ENCODE measurements around the gene MAGEB17.
"Not testable (repeated sequence)": the region's sequence is repeated elsewhere in the genome, so short reads cannot be mapped to it uniquely, and the experiment has no call there.

The MAGEB17 gene

DNA sequence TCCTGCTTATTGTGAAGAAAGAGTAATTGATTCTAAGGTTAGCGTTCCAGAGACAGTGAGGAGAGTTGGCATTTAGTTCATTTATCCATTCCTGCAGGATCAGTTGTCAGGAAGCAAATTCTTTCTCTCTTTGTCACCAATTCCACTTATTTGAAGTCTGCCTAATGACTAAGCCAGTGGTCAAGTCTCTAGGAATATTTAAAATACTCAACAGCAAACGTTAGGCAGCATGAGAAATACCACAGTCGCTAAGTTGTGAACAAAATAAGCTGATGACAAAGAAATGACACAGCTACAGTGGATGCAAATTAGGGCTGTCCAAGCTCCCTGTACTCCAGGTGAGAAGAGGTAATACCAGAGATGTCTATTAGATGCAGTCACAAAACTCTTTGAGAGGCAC is 6.6 kb upstream of the MAGEB17 start:
- no peak for FAIRE-seq

DNA sequence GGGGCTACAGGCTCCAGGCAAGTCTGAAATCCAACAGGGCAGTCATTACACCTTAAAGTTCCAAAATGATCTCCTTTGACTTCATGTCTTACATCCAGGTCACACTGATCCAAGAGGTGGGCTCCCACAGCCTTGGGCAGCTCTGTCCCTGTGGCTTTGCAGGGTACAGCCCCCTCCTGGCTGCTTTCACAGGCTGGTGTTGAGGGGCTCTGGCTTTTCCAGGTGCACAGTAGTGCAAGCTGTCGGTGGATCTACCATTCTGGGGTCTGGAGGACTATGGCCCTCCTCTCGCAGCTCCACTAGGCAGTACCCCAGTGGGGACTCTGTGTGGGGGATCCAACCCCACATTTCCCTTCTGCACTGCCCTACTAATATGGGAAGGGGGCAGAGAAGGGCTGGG is 6.1 kb upstream of the MAGEB17 start:
- FAIRE-seq = not testable (repeated sequence)

DNA sequence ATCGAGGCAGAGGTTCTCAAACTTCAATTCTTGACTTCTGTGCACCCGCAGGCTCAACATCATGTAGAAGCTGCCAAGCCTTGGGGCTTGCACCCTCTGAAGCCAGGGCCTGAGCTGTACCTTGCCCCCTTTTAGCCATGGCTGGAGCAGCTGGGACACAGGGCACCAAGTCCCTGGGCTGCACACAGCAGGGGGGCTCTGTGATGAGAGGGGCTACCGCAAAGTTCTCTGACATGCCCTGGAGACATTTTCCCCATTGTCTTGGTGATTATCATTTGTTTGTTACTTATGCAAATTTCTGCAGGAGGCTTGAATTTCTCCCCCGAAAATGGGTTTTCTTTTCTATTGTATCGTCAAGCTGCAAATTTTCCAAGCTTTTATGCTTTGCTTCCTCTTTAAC is 4.9 kb upstream of the MAGEB17 start:
- no peak for FAIRE-seq

DNA sequence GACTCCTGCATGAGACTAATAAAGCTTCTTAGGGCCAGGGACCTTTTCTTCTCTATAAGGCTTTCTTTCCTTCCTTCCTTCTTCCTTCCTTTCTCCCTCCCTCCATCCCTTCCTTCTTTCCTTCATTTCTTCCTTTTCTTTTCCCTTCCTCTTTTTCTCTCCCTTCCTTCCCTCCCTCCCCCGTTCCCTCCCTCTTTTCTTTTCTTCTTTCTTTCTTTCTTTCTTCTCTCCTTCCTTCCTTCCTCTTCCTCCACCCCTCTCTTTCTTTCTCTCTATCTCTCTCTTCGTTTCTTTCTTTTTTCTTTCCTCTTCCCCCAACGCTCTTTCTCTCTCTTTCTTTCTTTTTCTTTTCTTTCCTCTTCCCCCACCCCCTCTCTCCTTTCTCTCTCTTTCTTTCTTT is 2.5 kb upstream of the MAGEB17 start:
- no peak for FAIRE-seq

DNA sequence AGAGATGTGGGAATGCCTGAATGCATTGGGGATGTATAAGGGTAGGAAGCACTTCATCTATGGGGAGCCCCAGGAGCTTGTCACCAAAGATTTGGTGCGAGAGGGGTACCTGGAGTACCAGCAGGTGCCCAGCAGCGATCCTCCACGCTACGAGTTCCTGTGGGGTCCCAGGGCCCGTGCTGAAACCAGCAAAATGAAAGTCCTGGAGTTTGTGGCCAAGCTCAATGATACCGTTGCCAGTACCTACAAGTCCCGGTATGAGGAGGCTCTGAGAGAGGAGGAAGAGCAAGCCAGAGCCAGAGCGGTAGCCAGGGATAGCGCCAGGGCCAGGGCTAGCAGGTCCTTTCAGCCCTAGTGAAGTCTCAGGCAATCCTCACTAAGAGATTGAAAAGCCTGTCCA is 3.8 kb downstream of the MAGEB17 start:
- FAIRE-seq = no peak

DNA sequence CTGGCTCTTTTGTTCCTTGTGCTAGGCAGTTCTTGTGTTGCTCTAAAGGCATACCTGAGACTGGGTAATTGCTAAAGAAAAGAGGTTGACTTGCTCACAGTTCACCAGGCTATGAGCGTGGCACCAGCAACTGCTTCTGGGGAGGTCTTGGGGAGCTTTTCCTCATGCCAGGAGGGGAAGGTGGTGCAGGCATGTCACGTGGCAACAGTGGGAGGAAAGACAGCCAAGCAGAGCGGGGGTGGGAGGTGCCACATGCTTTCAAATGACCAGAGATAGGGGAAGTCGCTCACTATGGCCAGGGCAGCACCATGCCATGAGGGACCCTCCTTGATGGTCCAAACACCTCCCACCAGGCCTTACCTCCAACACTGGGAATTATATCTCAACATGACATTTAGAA is 4.7 kb downstream of the MAGEB17 start:
- FAIRE-seq = no peak

DNA sequence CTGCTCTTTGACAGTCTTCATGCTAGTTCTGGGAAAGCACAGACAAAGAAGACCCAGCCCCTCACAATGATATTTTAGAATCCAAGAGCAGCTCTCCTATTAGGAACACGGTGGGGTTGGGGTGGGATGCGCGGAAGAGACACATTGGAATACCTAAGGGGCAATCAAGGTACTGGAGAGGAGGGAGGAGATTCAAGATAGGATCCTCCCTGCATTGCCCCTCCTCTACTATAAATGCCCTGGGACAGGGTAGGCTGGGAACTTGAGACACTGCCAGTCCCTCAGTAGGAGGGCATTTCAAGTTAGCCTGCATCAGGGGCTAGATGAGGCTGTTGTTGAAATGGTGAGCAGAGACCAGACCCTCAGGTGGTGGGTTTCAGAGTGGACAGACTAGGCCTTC is 5.1 kb downstream of the MAGEB17 start:
- no peak for FAIRE-seq

DNA sequence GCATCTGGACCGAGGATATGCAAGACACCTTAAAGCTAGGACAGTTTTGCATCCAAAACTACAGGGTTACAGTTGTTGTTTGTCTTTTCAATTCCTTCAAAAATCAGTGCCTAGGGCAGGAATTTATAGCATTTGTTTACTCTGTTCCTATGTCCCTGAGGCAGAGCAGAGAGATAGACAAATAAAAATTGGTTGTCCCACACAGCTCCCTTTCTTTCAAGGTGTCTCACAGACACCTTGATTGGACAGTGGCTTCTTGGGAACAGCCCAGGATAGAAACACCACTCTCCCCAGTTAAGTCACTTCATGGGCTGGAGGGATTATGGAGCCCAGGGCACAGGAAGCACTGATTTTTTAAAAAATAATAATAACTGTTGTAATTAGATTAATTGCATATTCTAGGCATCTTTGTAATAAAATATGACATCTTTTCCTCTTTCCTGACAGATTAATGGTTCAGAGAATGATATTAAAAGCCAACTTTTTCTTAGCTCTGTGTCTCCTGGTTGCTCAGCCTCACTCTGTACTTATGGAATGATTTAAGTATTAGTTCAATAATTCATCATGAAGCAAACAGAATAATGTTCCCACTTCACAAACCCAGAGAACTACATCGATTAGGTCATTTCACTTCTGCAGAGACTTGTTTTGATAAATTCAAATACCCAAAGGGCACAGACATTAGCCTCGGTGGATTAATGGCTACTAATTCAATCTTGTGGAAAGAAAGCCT is 8.2 kb downstream of the MAGEB17 start:
- no peak for FAIRE-seq

DNA sequence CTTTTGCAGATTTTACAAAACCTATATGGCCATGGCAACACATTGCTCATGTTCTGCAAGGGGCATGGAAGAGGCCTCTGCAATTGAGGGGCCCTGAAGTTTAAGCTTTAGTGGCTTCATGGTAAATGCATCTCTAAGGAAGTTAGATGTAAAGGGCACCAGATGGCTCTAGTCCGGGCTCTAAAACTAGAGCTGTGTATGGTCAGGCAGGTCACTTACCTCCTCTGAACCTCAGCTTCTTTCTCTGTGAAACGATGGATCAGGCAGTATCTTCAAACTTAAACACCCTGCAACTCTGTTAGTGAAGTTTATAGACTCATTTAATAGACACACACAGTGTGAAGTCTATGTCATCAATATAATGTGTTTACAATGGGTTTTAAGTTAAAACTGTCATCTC is 10.0 kb downstream of the MAGEB17 start:
- FAIRE-seq = no peak

DNA sequence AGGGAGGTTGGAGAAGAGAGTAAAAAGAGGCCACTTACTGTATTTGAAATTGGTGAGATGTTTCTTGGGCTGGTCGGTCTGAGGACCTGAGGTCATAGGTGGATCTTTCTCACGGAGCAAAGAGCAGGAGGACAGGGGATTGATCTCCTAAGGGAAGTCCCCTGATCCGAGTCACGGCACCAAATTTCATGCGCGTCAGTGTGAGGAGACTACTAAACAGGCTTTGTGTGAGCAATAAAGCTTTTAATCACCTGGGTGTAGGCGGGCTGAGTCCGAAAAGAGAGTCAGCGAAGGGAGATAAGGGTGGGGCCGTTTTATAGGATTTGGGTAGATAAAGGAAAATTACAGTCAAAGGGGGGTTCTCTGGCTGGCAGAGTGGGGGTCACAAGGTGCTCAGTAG is 16.6 kb downstream of the MAGEB17 start:
- not testable (repeated sequence) for FAIRE-seq

DNA sequence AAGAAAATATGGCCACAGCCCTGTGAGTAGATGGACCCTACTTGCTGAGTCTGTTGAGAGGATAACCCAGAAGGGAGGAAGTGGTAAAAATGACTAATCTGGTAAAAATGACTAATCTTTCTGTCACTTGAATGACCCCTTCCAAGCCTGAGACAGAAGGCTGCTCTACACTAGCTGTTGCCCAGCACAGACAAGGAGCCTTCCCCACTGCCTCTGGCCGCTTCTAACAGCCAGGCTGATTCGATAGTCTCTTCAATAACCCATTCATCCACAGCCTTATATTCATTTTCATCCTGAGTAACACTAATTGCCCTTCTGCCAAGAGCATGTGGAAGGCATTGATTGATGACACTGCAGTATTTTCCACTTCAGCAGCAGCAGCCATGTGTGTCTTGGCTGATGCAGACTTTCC is 18.4 kb downstream of the MAGEB17 start:
- no peak for FAIRE-seq

DNA sequence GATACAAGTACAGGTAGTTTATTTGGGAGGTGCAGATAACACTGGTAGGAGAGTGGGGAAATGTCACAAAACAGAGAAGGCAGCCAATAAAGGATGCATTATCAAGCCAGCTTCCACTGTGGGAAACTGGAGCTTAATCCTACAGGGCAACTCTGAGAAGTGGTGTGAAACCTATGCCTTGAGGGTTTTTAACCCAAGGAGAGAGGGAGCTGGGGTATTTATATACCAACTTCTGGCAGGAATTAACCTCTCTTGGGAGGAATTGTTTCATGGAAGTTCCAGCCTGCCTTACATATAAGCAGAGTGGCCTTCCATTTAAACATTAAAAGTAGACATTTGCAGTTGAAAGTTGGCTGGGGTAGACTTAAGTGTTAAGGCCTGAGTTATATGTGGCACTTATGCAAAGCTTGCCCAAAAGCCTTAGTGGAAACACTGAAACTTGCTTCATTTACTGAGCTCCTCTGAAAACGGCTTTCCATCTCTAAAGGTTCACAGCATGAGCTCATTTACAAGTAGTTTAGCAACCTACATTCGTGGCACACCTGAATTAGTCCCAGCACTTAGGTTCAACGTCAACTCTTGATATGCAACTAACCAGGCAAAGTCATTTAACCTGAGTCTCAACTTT is 19.2 kb downstream of the MAGEB17 start:
- no peak for FAIRE-seq

DNA sequence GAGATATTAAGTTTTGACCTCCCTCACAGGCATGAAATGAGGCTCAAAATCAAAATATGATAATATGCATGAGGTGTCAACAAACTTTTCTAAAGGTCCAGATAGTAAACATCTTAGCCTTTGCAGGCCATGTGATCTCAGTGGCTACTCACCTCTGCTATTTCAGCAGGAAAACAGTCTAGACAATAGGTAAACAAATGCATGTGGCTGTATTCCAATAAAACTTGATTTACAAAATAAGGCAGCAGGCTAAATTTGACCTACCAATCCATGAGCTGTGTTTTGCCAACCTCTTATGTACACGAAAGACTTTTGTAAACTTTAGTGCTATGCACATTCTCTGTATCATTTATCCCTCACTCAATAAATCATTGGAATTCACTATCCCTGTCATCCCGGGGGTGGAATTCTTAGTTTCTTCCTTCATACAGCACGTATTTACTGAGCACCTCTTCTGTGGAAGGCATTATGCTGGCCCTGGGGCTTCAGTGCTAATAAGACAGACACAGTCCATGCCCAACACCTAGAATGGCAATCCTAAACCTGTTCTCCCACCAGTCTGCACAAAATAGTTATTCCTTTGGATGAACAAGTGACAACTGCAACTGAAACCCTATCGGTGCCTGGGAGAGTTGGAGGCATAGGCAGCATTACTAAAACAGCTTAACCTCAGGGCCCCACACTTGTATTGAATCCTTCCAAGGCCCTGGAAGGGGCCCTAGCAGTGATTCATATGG is 19.9 kb downstream of the MAGEB17 start:
- no peak for FAIRE-seq

DNA sequence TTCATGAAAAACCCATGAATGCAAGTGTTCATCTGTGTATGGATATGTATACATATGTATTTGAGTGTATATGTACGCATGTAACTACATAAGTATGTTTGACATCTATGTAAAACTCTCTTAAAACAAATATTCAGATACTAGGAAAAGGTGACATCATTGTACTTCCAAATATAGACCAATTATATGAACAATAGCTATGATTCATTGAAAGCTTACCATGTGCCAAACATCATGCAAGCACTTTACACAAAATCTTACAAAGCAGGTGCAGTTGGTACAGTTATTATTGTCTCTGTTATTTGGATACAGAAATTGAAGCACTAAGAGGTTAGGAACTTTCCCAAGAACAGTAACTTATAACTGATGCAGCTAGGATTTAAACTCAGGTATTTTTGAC is 21.4 kb downstream of the MAGEB17 start:
- no peak for FAIRE-seq

DNA sequence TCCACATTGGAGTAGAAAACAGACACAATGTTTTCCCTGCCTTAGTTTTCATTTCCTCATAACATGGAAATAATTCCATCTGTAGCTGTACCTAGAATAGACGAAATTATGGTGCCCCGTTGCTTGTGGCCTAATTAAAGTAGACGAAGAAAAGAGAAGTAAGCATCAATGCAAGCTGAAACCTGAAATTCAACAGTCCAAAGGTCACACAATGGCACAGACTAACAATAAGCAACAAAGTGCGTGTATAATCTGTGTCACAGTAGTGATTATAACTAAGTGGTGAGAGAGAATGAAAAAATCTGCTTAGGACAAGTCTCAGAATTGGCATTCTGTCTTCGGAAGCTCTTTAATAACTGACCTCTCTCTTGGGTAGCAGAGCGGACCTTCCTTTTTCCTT is 24.3 kb downstream of the MAGEB17 start:
- no peak for FAIRE-seq

DNA sequence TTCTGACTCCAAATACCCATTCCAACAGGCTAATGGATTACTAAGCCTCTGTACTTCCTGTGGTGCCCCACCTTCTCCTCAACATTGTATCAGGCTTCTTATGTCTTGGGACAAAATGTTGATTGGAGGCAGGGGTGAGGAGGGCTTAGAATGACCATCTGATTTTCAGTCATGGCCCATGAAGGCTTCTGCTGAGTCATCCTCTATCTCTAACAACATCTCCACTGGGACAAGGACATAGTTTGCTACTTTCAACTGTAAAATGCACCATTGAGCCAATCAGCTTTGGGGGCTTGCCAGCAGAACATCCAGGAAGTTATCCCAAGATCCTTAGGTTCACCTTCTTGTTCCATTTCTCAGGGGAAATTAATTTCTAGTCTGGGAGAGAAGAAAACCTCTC is 29.5 kb downstream of the MAGEB17 start:
- FAIRE-seq = no peak

DNA sequence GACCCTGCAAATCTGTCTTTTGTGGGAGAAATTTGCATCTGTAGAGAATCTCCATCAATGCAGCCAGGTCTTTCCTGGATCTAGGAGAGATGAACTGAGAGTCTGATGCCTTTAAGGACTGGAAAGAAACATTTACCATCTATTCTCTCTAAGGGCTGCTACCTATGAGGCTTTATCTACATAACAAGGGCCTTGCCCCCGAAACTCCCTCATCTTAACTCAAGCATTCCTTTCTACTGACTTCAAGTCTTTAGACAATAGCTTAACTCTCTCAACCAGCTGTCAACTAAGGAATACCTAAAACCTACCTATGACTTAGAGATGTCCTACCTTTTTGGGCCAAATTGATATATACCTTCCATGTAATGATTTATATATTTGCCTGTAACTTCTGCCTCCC is 32.1 kb downstream of the MAGEB17 start:
- no peak for FAIRE-seq

DNA sequence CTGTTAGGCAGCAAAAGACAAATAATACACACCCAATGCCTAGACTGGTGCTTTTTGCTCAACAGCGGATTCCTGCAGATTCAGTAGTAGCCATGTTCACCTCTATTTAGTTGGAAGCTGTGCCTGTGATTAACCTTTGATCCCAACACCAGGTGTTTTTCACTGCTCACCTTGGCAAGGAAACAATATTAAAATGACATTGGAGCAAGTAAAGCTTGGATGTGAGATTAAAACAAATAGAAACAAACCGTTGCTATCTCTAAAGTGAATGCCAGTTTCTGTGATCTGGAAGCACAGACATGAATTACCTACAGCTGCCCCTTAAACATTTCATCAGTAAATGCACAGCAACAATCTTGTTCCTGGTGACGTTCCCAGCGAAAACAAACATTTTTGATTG is 35.7 kb downstream of the MAGEB17 start:
- FAIRE-seq = no peak

DNA sequence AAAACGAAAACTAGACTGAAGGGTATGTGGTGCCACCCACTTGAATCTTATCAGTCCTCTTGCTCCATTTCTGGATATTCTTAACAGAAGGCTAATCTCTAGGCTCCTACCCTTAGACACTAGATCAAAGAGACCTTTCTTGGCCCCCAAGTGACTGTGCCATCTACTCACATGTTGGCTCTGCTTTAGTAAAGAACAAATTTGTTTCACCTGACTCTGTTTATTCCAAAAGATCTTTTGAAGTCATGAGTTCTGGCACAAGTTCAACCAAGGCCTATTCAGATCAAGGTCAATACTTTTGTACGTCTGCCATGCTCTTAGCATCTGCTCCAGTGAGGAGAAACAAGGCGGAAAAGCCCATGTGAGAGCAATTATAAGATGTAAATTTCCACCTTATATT is 37.3 kb downstream of the MAGEB17 start:
- no peak for FAIRE-seq

DNA sequence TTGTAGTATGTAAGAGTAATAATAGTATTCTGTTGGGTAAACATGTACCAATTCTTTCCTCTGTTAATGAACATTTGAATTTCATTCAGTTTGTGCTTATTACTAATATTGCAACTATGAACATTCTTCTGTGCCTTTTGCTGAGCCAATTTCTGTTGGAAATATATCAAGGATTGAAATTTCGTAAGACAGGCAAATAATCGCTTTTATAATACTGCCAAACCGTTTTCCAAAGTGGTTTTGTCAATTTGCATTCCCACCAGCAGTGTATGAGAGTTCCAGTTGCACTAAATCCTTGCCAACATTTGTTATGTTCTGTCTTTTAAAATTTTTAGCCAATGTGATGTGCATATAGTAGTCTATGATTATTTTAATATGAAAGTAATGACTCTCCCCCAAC is 38.6 kb downstream of the MAGEB17 start:
- FAIRE-seq = no peak

DNA sequence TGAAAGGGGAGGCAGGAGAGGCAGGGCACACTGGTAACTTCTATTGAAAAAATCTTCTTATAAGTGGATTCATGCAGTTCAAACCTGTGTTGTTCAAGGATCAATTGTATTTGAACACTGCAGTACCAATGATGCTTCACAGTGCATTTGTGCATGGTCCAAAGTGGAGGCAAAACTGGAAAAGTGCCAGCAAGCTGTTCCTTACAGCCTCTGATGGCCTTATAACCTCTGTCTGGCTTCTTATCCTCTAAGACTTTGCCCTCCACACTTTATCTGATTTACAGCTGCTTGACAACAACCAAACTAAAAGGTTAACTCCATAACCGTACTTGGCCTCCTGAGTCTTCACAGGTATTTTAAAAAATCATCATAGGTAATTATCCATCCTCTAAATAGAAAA is 40.4 kb downstream of the MAGEB17 start:
- no peak for FAIRE-seq

DNA sequence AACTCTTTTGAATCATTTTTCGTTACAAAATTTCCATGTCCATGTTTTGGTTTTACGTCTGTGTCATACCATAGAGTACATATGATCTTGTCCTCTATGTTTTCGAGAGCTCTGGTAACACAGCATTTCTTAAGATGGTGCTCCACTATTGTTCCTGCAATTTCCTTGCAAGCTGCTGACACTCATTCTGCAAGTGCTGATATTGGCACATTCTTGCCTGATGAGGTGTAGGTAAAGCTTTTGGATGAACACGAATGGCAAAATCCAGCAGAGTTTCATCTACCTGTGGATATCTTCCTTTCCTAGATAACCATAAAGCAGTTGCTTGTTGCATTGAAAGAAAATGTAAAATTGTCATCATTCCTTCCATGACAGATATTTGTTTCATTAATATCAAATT is 41.3 kb downstream of the MAGEB17 start:
- no peak for FAIRE-seq

DNA sequence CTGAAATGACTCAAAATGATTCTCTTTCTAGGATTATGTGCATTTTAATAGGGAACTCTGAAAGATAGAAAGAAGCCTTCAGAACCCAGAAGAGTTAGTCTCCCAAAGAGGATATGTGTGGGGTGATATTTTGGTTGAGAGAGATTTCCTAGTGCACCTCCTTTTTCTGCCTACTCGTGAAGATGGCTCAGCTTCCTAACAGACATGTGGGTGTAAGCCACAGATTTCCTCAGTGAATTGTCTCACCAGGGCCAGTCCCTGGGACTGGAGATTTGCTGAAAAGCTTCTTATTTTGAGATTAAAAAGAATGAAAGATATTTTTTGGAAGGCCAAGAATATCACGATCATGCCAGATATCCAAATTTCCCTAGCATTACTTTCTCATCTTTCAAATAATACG is 42.8 kb downstream of the MAGEB17 start:
- no peak for FAIRE-seq

DNA sequence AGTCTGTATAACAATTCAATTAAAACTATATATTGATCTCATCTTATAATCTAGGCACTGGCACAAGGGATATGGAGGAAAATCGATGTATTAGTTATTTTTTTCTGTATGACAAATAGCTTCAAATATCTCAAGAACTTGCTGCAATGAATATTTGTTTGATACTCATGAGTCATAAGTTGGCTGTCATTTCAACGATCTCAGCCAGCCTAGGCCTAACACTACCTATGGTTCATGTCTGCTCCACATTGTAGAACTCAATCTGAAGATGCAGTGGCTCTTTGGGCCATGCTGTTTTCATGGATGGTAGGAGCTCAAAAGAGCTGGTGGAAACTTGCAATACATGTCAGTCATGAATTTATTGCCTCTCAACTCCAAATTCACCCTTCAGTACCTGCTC is 44.7 kb downstream of the MAGEB17 start:
- FAIRE-seq = no peak
